Esophagus muscularis mucosa (tissue), 4 donors: ENCODE results near the gene PPDPF. TPM values are rescaled to one million over a fixed set of nuclear protein-coding genes. Genes with fewer than 3 reads are reported as not detected.
"Not testable (repeated sequence)": the region's sequence is repeated elsewhere in the genome, so short reads cannot be mapped to it uniquely, and the experiment has no call there.

ENCODE experiments used
- DNase-seq: peaks from one replicate; pipeline ENCODE4 v3.0.0-alpha.2; 2017; ENCODE audit errors: extremely low spot score
- H3K27ac ChIP-seq, 4 donors: fragments of 200-600 bp; sonication (generic); replicated peaks in 1 of 4; 1 replicate in 3 of 4; 2 replicates in 1 of 4; pipeline ENCODE4 v1.5.1; 2016 to 2019; ENCODE audit warnings: mild to moderate bottlenecking in 1 of 4
- H3K27me3 ChIP-seq, 4 donors: fragments of 200-600 bp; sonication (generic); one replicate each; pipeline versions ENCODE4 v1.5.1 to v1.6.0; 2016 to 2019
- H3K36me3 ChIP-seq, 4 donors: fragments of 200-600 bp; sonication (generic); one replicate each; pipeline ENCODE4 v1.5.1; 2016 to 2019
- H3K4me1 ChIP-seq, 4 donors: fragments of 200-600 bp; sonication (generic); one replicate each; pipeline ENCODE4 v1.5.1; 2016 to 2019
- H3K4me3 ChIP-seq, 4 donors: fragments of 200-600 bp; sonication (generic); 1 replicate in 2 of 4; 2 replicates in 2 of 4; pipeline ENCODE4 v1.5.1; 2016 to 2019; ENCODE audit warnings: mild to moderate bottlenecking in 4 of 4, moderate library complexity in 1 of 4
- H3K9me3 ChIP-seq, 4 donors: fragments of 200-600 bp; sonication (generic); 1 replicate in 3 of 4; 2 replicates in 1 of 4; pipeline ENCODE4 v1.5.1; 2016 to 2019
- EP300 ChIP-seq: sonication (generic); formaldehyde crosslinking; IDR thresholded peaks from one replicate; pipeline ENCODE4 v1.6.1; 2017; ENCODE audit warnings: antibody characterized with exemption
- POLR2A ChIP-seq: fragments of 450-650 bp; IDR thresholded peaks from one replicate; pipeline ENCODE4 v1.6.1; 2017; ENCODE audit warnings: antibody characterized with exemption, moderate library complexity, mild to moderate bottlenecking, low read depth
- POLR2AphosphoS5 ChIP-seq, 2 donors: sonication (generic); formaldehyde crosslinking; IDR thresholded peaks; one replicate each; pipeline ENCODE4 v1.6.1; 2017; ENCODE audit warnings: antibody characterized with exemption in 2 of 2
- WGBS: methylation state at CpG from one replicate; pipeline ENCODE4 v1.1.5; 2018; 5-methylcytosine and 5-hydroxymethylcytosine counted together
- intact Hi-C: fragments of 100-400 bp; cut with DNase I; formaldehyde crosslinking; loops from one replicate; pipeline ENCODE4 v1.15.1; 2023
- total RNA-seq, 4 donors: library from RNA; depleted of rRNA; stranded (reverse); fragments of >200 nt; gene quantifications; one replicate each; pipeline versions ENCODE4 v1.1.0 to v1.2.1, GENCODE V29; 2016
- TF ChIP-seq, protein P1 (sequence below), 3 experiments: fragments of 200-600 bp in 2 of 3; fragments of 450-650 bp in 1 of 3; sonication (generic) in 2 of 3; IDR thresholded peaks; one replicate each; pipeline ENCODE4 v1.5.1; 2017 to 2019; ENCODE audit warnings: antibody characterized with exemption in 3 of 3, mild to moderate bottlenecking in 2 of 3, moderate library complexity in 1 of 3

PPDPF gene
- total RNA-seq, 4 donors from 2014 or later, result 150 to 291 (median 270) TPM

- peaks cover 33 to 64% (median 58%) of the 10 kb centered on the region in 4 donors for H3K36me3 ChIP-seq
- H3K4me1 ChIP-seq, result peaks cover 7 to 11% (median 8%) of the 10 kb centered on the region in 4 donors
- intact Hi-C loops, result no loop called here
- DNase-seq, result no peak
- 97% methylated on average over 11 of the region's 14 CpGs for WGBS
- H3K9me3 ChIP-seq, result no peaks in the 10 kb centered on the region
- H3K27ac ChIP-seq, result no peak overlapping the region
- TF ChIP-seq, protein P1, sequence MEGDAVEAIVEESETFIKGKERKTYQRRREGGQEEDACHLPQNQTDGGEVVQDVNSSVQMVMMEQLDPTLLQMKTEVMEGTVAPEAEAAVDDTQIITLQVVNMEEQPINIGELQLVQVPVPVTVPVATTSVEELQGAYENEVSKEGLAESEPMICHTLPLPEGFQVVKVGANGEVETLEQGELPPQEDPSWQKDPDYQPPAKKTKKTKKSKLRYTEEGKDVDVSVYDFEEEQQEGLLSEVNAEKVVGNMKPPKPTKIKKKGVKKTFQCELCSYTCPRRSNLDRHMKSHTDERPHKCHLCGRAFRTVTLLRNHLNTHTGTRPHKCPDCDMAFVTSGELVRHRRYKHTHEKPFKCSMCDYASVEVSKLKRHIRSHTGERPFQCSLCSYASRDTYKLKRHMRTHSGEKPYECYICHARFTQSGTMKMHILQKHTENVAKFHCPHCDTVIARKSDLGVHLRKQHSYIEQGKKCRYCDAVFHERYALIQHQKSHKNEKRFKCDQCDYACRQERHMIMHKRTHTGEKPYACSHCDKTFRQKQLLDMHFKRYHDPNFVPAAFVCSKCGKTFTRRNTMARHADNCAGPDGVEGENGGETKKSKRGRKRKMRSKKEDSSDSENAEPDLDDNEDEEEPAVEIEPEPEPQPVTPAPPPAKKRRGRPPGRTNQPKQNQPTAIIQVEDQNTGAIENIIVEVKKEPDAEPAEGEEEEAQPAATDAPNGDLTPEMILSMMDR (IDR thresholded peaks at IDR 0.05), result no peak
- TF ChIP-seq EP300 (no peak), POLR2AphosphoS5 (IDR thresholded peaks at IDR 0.05) (no peak), POLR2A (no peak)
- H3K27me3 ChIP-seq, result peaks cover 0 to 15% (median 2%) of the 10 kb centered on the region in 4 donors
- no peak overlapping the region for H3K4me3 ChIP-seq
Measured at GRCh38 chr20:63558804-63559484, 38.4 kb downstream of the PPDPF start.

DNA sequence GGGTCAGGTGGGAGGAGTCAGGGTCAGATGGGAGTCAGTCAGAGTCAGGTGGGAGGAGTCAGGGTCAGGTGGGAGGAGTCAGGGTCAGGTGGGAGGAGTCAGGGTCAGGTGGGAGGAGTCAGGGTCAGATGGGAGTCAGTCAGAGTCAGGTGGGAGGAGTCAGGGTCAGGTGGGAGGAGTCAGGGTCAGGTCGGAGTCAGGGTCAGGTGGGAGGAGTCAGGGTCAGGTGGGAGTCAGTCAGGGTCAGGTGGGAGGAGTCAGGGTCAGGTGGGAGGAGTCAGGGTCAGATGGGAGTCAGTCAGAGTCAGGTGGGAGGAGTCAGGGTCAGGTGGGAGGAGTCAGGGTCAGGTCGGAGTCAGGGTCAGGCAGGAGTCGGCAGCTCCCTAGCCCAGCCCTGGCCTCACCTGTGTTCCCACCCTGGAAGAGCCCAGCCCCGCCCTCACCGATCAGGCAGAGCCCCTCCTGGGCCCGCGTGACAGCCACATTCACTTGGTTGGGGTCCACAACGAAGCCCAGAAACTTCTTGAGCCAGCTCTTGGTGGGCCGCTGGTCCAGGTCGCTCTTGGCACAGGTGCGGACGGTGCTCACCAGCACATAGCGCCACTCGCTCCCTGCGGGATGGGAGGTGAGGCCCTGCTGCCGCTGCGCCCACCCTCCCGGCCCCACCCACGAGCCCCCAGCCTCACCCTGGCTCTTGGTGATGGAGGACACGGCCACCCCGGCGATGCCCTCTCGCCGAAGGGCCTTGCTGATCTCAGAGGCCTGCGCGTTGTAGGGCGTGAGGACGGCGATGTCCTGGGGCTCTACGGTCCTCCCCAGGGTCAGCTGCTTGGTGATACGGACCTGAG is 39.1 kb downstream of the PPDPF start:
- H3K9me3 ChIP-seq, DNase-seq, H3K4me1 ChIP-seq, intact Hi-C loops, H3K27ac ChIP-seq, H3K4me3 ChIP-seq, H3K27me3 ChIP-seq: not testable (repeated sequence)
- H3K36me3 ChIP-seq, result peaks cover 33 to 72% (median 65%) of the 10 kb centered on the region in 4 donors
- WGBS, result 85% methylated on average over 7 of the region's 31 CpGs

GRCh38 chr20:63560333-63560805 is 39.8 kb downstream of the PPDPF start:
- no peak overlapping the region for H3K4me3 ChIP-seq
- no peaks in the 10 kb centered on the region for H3K4me1 ChIP-seq
- WGBS, result 97% methylated on average over 7 of the region's 16 CpGs
- H3K27me3 ChIP-seq, result peaks cover 0 to 4% (median 0%) of the 10 kb centered on the region in 4 donors
- intact Hi-C loops, result no loop called here
- no peak overlapping the region for H3K27ac ChIP-seq
- DNase-seq, result no peak
- peaks cover 33 to 79% (median 72%) of the 10 kb centered on the region in 4 donors for H3K36me3 ChIP-seq
- TF ChIP-seq, protein P1 (IDR thresholded peaks at IDR 0.05), result no peak
- no peak for TF ChIP-seq POLR2AphosphoS5 (IDR thresholded peaks at IDR 0.05)
- no peak for TF ChIP-seq POLR2A
- TF ChIP-seq EP300, result no peak
- H3K9me3 ChIP-seq, result no peaks in the 10 kb centered on the region

DNA sequence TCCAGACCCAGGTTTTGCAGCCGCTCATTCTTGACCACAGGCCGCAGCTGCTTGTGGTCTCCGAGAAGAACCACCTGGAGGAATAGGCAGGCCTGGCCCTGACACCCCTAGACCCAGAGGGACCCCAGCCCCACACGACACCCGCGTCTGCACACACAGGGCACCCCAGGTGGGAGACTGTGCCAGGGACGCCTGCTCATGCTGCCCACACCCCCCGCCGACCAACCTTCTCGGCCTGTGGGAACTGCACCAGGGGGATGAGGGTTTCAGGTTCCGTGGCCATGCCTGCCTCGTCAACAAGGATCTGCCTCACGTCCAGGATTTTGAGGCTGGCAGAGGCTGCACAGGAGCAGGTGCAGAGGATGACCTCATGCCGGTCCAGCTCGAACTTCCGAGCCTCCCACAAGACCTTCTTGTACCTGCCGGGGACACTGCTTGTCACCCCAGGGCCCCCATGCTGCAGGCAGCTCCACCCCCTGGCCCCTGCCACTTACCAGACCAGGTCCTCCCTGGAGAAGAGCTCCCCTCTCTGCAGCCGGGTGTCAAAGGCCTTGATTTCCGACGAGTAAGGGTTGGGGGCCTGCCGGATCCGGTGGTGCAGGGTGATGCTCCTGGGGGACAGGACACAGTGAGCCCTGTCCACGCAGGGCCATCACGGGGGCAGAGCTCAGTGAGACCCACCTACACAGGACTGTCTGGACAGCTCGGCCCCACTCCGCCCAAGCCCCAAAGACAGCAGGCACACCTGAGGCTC is 40.5 kb downstream of the PPDPF start:
- no peak for DNase-seq
- no peak for TF ChIP-seq POLR2AphosphoS5 (IDR thresholded peaks at IDR 0.05)
- TF ChIP-seq EP300, result no peak
- no peak for TF ChIP-seq POLR2A
- WGBS, result no CpG with 5 or more reads among the region's 26 CpGs
- Histone ChIP-seq H3K4me1 (no peaks in the 10 kb centered on the region), H3K36me3 (peaks cover 33 to 85% (median 78%) of the 10 kb centered on the region in 4 donors), H3K4me3 (no peak overlapping the region), H3K27me3 (peaks cover 0 to 4% (median 0%) of the 10 kb centered on the region in 4 donors), H3K27ac (no peak overlapping the region), H3K9me3 (no peaks in the 10 kb centered on the region)
- intact Hi-C loops, result no loop called here

- H3K27me3 ChIP-seq, result peaks cover 0 to 4% (median 0%) of the 10 kb centered on the region in 4 donors
- H3K4me1 ChIP-seq, result no peaks in the 10 kb centered on the region
- TF ChIP-seq EP300, result no peak
- TF ChIP-seq POLR2A, result no peak
- TF ChIP-seq, protein P1 (IDR thresholded peaks at IDR 0.05), result no peak
- TF ChIP-seq POLR2AphosphoS5 (IDR thresholded peaks at IDR 0.05), result no peak
- peaks cover 33 to 93% (median 84%) of the 10 kb centered on the region in 4 donors for H3K36me3 ChIP-seq
- no peak overlapping the region for H3K27ac ChIP-seq
- H3K9me3 ChIP-seq, result no peaks in the 10 kb centered on the region
- H3K4me3 ChIP-seq, result no peak overlapping the region
- no peak for DNase-seq
- 80% methylated on average over 6 of the region's 36 CpGs for WGBS
- intact Hi-C loops, result no loop called here
Measured at GRCh38 chr20:63561624-63562396, 41.2 kb downstream of the PPDPF start.
